HUDEP-2 (cell line): ENCODE results near the gene TAF3.
"Not testable (repeated sequence)": the region's sequence is repeated elsewhere in the genome, so short reads cannot be mapped to it uniquely, and the experiment has no call there.

Experiments used
- DNase-seq, 76 experiments: peaks; one replicate each; lab custom pipeline; 2025; ENCODE audit not compliant: unreplicated experiment in 76 of 76; lab: John Stamatoyannopoulos, UW

Gene TAF3

GRCh38 chr10:7808686-7809267, 9.5 kb upstream of the TAF3 start:
- DNase-seq = no peak

DNA sequence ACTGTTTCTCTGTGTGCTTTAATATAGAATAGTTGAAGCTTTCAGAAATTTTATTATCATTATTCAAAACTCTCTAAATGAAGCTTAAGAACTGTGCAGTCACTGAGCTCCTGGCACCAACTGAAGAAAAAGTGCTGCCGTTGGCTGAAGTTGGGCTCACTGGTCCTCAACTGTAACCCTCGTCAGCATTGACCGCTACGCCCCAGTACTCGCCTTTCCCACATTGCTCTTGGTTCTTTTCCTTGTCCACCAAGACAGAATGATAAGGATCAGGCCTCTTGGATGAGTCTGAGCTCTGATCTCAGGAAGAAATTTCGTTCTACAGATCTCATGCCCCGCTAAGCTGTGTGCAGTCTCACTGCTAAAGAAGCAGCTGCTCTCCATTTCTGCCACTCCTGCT, 7.9 kb upstream of the TAF3 start:
- no peak for DNase-seq

DNA sequence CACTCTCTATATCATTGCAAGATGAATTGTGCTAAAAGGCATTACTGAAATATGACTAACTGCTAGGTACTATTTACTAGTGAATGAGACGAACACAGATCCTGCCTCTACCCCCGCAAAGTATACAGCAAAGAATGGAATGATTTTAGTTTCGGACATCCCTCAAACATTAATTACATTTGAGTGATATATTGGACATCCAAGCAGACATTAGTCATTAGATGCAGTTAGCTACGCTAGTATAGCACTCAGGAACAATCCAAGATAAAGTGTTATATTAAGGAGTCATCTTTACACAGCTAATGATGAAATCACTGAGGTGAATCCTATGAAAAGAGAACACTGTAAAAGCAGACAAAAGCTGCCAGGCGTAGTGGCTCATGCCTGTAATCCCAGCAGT, 7.3 kb upstream of the TAF3 start:
- no peak for DNase-seq

DNA sequence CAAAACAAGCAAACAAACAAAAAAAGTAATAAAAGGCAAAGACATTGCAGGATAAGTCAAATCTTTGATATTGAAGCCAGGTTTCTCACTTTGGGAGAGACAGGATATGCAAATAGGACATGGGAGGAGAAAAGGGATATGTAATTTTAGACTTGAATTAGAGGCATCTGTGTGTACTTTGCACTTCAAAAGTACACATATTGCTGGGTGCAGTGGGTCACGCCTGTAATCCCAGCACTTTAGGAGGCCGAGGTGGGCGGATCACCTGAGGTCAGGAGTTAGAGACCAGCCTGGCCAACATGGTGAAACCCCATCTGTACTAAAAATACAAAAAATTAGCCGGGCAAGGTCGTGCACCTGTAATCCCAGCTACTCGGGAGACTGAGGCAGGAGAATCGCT, 6.6 kb upstream of the TAF3 start:
- DNase-seq = not testable (repeated sequence)

DNA sequence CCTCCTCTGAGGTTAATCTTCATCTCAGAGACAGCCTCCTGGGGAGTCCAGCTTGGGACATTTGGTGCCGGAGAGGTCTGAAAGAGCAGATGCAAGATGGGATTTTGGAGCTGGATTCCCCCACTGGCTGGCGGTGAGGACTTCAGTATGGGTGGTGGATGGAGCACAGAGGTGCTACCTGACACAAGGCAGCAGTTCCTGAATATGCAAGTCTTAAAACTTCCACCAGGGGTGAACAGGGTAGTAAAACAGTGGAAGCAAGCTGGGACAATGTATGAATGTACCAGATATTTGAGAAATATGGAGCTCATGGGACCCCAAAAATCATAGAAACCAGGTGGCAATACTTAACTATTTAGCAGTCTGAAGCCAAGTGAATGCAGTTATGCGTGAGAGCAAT, 4.8 kb upstream of the TAF3 start:
- no peak for DNase-seq

GRCh38 chr10:7817576-7817975, 729 bp upstream of the TAF3 start:
- DNase-seq = no peak

DNA sequence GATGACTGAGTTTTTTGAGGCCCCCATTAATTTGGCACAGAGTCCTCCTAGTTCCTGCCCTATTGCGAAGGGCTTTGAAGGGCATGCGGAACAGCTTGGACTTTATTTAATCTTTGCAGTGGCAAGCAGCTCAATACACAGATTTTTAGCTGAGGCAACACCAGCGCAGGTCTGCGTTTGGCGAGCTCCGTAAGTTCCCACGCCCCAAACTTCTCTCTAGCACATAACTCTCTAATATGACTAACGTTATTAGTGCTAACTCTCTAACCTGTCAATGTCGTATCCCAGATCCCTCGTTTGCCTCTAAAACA, 366 bp upstream of the TAF3 start:
- no peak for DNase-seq

- peak in 54 of 76 experiments; percentile 1 to 59 (median 23) for DNase-seq
Observed at GRCh38 chr10:7819121-7819460, 786 bp downstream of the TAF3 start.

DNA sequence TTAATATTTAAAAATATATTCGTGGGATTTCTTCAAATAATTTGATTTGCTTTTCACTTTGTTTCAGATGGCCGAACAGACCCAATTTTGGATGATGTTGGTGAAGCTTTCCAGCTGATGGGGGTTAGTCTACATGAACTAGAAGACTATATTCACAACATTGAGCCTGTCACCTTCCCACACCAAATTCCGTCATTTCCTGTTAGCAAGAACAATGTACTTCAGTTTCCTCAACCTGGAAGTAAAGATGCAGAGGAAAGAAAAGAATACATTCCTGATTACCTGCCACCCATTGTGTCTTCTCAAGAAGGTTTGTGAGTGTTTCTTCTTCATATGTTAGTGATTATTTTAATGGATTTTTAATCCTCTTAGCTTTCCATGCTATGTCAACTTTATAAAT, 5.9 kb downstream of the TAF3 start:
- no peak for DNase-seq

GRCh38 chr10:7826971-7827370, 8.7 kb downstream of the TAF3 start:
- peak in 4 of 76 experiments; percentile 3 to 11 (median 10) for DNase-seq

GRCh38 chr10:7829289-7829834, 11.1 kb downstream of the TAF3 start:
- no peak for DNase-seq

GRCh38 chr10:7832060-7832459, 13.8 kb downstream of the TAF3 start:
- DNase-seq = no peak

DNA sequence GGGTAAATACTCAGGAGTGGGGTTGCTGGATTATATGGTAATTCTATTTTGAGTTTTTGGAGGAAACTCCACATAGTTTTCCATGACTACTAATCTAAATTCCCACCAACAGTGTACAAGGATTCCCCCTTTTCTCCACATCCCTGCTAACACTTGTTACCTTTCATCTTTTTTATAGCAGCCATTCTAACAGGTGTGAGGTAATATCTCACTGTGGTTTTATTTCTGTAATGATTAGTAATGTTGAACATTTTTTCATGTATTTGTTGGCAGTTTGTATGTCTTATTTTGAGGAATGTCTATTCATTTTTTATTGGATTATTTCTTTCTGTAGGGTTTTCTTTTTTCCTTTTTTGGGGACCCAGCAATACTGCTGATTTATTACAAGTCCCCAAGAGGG, 14.9 kb downstream of the TAF3 start:
- DNase-seq = no peak

GRCh38 chr10:7834262-7834661, 16.0 kb downstream of the TAF3 start:
- no peak for DNase-seq

DNA sequence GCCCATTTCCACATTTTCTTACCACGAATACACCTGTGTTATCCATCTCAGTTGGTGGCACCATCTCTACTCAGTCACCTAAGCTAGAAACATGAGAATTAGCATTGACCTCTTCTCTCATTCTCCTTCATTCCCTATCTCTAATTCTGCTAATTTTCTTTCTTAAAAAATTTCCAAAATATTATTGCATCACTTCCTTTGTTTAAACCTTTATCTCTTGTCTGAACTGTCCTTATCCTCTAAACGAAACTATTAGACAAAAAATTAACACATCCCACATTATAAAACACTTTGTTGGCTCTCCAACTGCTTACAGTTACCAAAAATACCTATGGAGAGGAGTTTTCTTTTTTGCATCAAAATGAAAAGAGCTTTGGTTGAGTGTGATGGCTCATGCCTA, 18.3 kb downstream of the TAF3 start:
- DNase-seq = no peak

DNA sequence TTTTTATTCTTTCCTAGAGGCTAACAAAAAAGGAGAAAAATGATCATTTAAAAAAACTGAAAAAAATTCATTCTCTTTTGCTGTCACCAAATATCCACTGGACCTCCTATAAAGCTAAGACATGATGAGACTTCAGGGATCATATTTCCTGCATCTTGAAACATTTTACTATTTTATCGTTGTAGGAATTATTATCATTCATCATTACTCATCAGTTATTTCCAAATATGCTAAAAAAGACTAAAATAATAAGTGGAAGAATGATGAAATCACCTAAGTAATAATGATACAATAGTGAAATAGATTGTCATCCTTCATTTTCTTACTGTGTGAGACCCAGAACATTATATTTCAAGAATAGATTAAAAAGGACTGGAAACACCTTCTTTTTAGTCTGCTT, 28.3 kb downstream of the TAF3 start:
- DNase-seq = no peak

- no peak for DNase-seq
Observed at GRCh38 chr10:7853226-7853842, 35.0 kb downstream of the TAF3 start.

DNA sequence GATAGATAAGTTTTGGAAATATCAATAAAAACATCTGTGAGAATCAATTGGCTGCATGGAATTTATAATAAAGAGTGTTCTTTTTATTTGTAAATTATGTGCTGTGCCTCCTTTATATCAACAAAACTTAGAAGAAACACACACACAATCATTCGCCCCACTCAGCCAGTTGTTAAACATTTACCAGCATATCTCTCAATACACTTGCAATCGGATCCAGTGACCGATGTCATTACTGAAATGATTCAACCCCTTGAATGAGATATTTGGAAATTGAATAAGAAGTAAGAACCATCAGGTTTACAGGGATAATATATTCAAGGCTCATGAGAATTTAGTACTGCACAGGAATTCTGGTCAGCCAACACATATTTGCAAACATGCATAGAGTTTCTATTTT, 35.6 kb downstream of the TAF3 start:
- no peak for DNase-seq

GRCh38 chr10:7855205-7855604, 36.9 kb downstream of the TAF3 start:
- no peak for DNase-seq

DNA sequence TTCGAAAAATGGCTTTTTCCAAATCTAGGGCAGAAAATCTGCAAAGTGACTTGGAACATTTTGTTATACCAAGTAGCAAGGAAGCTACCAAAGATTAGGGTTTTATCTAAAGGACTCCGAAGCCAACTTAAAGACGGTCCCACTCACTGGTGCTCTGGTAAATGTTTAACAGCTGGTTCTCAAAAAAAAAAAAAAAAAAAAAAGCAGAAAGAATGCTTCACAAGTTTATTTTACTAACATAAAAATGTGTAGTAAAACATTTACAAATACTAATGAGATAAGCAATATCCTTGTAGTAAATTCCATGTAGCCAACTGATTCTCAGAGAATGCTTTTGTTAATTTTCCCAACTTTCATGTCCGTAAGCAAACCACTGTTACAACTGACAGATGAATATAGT, 38.4 kb downstream of the TAF3 start:
- DNase-seq = no peak

GRCh38 chr10:7857262-7857661, 39.0 kb downstream of the TAF3 start:
- no peak for DNase-seq

GRCh38 chr10:7861509-7862120, 43.3 kb downstream of the TAF3 start:
- DNase-seq = no peak

GRCh38 chr10:7862121-7862514, 43.8 kb downstream of the TAF3 start:
- no peak for DNase-seq
